Adrenal gland (tissue), 5 donors: ENCODE data around the gene RAB3B.

Experiments
- CTCF ChIP-seq, 6 experiments: fragments of 450-650 bp in 4 of 6; fragments of 200-600 bp in 2 of 6; sonication (generic) in 1 of 6; IDR thresholded peaks; 1 replicate in 5 of 6; 2 replicates in 1 of 6; pipeline versions ENCODE4 v1.5.1 to v1.8.0; 2016 to 2021; ENCODE audit warnings: antibody characterized with exemption in 6 of 6, mild to moderate bottlenecking in 2 of 6, moderate library complexity in 1 of 6
- POLR2A ChIP-seq, 2 donors: fragments of 450-650 bp; IDR thresholded peaks; one replicate each; pipeline ENCODE4 v1.6.1; 2017; ENCODE audit warnings: antibody characterized with exemption in 2 of 2, mild to moderate bottlenecking in 2 of 2, moderate library complexity in 1 of 2
- donor health status: DM: no; HTN: no; CAD: no.

DNA sequence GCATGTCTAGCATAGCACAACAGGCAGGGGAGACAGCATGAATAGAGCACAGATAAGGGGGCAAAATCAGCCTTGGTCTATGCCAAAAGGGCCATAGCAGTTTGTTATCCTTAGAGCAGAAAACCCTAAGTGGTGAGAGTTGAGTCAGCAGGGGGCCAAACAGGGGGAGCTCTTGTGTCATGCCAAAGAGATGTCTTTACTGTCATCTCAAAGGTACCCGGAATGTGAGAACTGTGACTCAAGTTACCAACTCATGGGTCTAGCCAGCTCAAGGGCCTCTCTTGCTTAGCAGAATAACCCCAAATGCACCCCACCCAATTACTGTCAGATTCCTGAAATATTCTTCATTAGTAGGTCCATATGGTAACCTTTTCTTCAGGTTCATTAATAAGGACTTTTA, 66.0 kb downstream of the RAB3B start:
- TF ChIP-seq CTCF (IDR thresholded peaks at IDR 0.05) = no peak
- no peak for TF ChIP-seq POLR2A (IDR thresholded peaks at IDR 0.05)
